Esophagus (tissue), 2 donors: ENCODE measurements around the gene TIMM29. TPM values are rescaled to one million over a fixed set of nuclear protein-coding genes. Genes with fewer than 3 reads are reported as not detected.
"Not testable (repeated sequence)": the region's sequence is repeated elsewhere in the genome, so short reads cannot be mapped to it uniquely, and the experiment has no call there.

Experiments used
- H3K27ac ChIP-seq, 2 donors: one replicate each; pipeline ENCODE4 v1.5.1; 2013; ENCODE audit warnings: low read depth in 2 of 2, mild to moderate bottlenecking in 2 of 2, inconsistent platforms in 1 of 2, low read length in 1 of 2, moderate library complexity in 1 of 2
- H3K27me3 ChIP-seq, 2 donors: one replicate each; pipeline ENCODE4 v1.6.1; 2013; ENCODE audit warnings: low read length in 2 of 2, control low read depth in 1 of 2, mild to moderate bottlenecking in 1 of 2; ENCODE audit not compliant: insufficient read depth in 2 of 2, control insufficient read depth in 1 of 2
- H3K36me3 ChIP-seq, 2 donors: one replicate each; pipeline ENCODE4 v1.6.1; 2013; ENCODE audit warnings: low read length in 1 of 2; ENCODE audit not compliant: control insufficient read depth in 2 of 2, insufficient read depth in 2 of 2
- H3K4me1 ChIP-seq, 2 donors: one replicate each; pipeline ENCODE4 v1.6.1; 2013; ENCODE audit warnings: low read length in 1 of 2; ENCODE audit not compliant: control insufficient read depth in 2 of 2, insufficient read depth in 2 of 2
- H3K4me3 ChIP-seq, 2 donors: one replicate each; pipeline ENCODE4 v1.5.1; 2013; ENCODE audit warnings: low read length in 2 of 2, mild to moderate bottlenecking in 2 of 2, low read depth in 1 of 2, moderate library complexity in 1 of 2
- H3K9me3 ChIP-seq, 2 donors: one replicate each; pipeline ENCODE4 v1.6.1; 2013; ENCODE audit warnings: mild to moderate bottlenecking in 2 of 2, low read depth in 1 of 2, low read length in 1 of 2, moderate library complexity in 1 of 2; ENCODE audit not compliant: control insufficient read depth in 2 of 2, insufficient read depth in 1 of 2
- WGBS, 2 donors: extraction: QIAGEN DNeasy Blood & Tissue Kit; methylation state at CpG; one replicate each; pipeline ENCODE4 v1.1.7; 2013; 5-methylcytosine and 5-hydroxymethylcytosine counted together
- polyA plus RNA-seq, 2 donors: library from polyadenylated mRNA; stranded (reverse); fragments of 200-250 nt; gene quantifications; one replicate each; pipeline ENCODE4 v1.2.3, GENCODE V29; 2013
- donor health status: healthy with polysubstance abuse.
- donor health status: Bipolar disorder and iron deficiency.

Gene TIMM29
- polyA plus RNA-seq, 2 donors = 14.1 to 16.7 TPM

DNA sequence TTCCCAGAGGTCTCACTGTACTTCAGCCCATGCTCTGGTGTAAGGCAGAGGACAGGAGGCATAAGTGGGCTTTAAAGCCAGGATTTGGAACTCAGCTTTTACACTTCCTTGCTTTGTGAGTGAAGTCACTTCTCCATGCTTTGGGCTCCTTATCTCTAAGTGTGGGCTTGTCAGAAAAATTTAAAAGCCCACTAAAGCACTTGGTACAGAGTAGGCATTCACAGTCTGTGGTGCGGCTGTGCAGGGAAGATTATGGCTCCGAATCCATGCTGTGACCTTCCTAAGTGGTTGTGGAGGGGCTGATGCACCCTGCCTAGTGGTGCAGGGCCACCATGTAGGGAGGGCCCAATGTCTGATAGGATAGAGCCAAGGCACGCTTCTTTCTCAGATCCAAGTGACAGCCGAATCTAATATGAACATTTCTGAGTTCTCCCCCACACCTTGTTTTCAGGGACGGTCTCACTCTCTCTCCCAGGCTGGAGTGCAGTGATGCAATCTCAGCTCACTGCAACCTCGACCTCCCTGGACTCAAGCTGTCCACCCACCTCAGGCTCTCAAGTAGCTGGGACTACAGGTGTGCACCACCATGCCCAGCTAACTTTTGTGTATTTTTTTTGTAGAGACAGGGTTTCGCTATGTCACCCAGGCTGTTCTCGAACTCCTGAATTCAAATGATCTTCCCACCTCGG lies 6.9 kb downstream of the TIMM29 start:
- Histone ChIP-seq H3K4me3 (no peak overlapping the region), H3K27ac (no peak overlapping the region), H3K27me3 (no peaks in the 10 kb centered on the region), H3K9me3 (no peaks in the 10 kb centered on the region), H3K36me3 (no peaks in the 10 kb centered on the region), H3K4me1 (no peaks in the 10 kb centered on the region)
- 91 to 94% methylated on average over 9 of the region's 9 CpGs for WGBS, 2 donors

DNA sequence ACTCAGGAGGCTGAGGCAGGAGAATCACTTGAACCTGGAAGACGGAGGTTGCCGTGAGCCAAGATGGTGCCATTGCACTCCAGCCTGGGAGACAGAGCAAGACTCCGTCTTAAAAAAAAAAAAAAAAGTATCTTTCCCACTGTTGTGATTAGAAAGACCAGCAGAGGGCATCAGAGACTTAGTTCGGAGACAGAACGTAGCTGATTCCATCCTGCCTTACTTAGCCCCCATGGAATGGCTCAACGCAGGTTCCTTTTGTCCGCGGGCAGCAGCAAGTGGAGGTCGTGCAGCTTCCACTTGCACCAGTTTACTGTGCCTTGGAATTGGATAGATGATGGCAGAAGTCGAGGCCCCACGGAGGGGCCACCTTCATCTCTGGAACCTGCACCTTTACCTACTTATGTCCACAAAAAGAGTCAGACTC lies 8.1 kb downstream of the TIMM29 start:
- Histone ChIP-seq H3K36me3 (no peaks in the 10 kb centered on the region), H3K27ac (no peak overlapping the region), H3K27me3 (no peaks in the 10 kb centered on the region), H3K4me1 (no peaks in the 10 kb centered on the region), H3K9me3 (no peaks in the 10 kb centered on the region), H3K4me3 (no peak overlapping the region)
- 1 to 4% methylated on average over 11 of the region's 11 CpGs for WGBS, 2 donors

DNA sequence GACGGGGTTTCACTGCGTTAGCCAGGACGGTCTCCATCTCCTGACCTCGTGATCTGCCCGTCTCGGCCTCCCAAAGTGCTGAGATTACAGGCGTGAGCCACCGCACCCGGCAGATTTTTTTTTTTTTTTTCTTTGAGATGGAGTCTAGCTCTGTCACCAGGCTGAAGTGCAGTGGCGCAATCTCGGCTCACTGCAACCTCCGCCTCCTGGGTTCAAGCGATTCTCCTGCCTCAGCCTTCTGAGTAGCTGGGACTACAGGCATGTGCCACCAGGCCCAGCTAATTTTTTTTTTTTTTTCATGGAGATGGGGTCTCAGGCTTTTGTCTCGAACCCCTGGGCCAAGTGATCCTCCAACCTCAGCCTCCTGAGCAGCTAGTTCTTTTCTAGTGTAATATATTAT lies 13.0 kb downstream of the TIMM29 start:
- not testable (repeated sequence) for H3K27ac ChIP-seq, H3K9me3 ChIP-seq, H3K27me3 ChIP-seq, H3K36me3 ChIP-seq, H3K4me1 ChIP-seq, H3K4me3 ChIP-seq
- 74 to 79% methylated on average over 13 to 14 of the region's 14 CpGs for WGBS, 2 donors

DNA sequence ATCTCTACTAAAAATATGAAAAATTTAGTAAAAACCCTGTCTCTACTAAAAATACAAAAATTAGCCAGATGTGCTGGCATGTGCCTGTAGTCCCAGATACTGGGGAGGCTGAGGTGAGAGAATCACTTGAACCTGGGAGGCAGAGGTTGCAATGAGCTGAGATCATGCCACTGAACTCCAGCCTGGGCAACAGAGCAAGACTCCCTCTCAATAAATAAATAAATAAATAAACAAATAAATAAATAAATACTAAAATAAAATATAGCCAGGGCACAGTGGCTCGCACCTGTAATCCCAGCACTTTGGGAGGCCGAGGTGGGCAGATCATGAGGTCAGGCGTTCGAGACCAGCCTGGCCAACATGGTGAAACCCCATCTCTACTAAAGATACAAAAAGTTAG lies 14.8 kb downstream of the TIMM29 start:
- H3K4me1 ChIP-seq, H3K27me3 ChIP-seq, H3K27ac ChIP-seq, H3K4me3 ChIP-seq, H3K9me3 ChIP-seq, H3K36me3 ChIP-seq: not testable (repeated sequence)
- WGBS, 2 donors = 80 to 92% methylated on average over 4 of the region's 4 CpGs

DNA sequence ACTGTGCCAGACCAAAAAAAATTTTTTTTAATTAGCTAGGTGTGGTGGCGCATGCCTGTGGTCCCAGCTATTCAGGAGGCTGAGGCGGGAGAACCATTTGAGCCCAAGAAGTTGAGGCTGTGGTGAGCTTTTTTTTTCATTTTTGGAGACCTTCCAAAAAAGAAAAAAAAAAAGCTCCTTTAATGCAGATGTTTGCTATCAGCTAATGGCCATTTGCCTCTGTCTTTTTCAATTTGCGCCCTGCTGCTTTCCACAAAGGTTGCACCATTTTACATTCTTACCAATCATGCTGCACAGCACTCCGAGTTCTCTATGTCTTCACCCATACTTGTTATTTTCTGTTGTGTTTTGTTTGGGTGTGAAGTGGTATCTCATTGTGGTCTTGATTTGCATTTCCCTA lies 16.7 kb downstream of the TIMM29 start:
- H3K36me3 ChIP-seq = no peaks in the 10 kb centered on the region
- H3K4me1 ChIP-seq = peaks cover 0 to 2% of the 10 kb centered on the region in 2 donors
- 89 to 90% methylated on average over 4 of the region's 4 CpGs for WGBS, 2 donors

DNA sequence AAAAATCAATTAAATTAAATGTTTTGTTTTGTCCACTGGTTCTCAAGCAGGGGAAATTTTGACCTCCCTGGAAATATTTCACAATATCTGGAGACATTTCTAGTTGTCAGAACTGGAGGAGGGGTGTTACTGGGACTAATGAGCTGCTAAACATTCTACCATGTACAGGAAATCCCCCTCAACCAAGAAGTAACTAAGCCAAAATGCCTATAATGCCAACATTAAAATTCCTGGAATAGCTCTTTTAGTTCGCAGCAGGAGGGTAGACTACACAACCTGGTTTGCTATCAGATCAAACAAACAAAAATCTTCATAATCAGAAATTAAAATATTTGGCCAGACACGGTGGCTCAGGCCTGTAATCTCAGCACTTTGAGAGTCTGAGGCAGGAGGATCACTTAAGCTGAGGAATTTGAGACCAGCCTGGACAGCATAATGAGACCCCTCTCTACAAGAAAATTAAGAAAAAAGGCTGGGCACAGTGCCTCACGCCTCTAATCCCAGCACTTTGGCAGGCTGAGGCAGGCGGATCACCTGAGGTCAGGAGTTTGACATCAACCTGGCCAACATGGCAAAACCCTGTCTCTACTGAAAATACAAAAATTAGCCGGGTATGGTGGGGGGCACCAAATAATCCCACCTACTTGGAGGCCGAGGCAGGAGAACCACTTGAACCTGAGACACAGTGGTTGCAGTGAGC lies 18.5 kb downstream of the TIMM29 start:
- H3K4me1 ChIP-seq = peaks cover 0 to 2% of the 10 kb centered on the region in 2 donors
- 48 to 60% methylated on average over 6 of the region's 6 CpGs for WGBS, 2 donors
- no peak overlapping the region for H3K4me3 ChIP-seq
- peak overlapping the region in 1 of 2 donors; percentile 15 for H3K27ac ChIP-seq
- no peaks in the 10 kb centered on the region for H3K27me3 ChIP-seq
- no peaks in the 10 kb centered on the region for H3K9me3 ChIP-seq
- no peaks in the 10 kb centered on the region for H3K36me3 ChIP-seq

More for the DNA sequence above, 16.7 kb downstream of the TIMM29 start:
- no peak overlapping the region for H3K4me3 ChIP-seq
- no peak overlapping the region for H3K27ac ChIP-seq
- H3K9me3 ChIP-seq = no peaks in the 10 kb centered on the region
- H3K27me3 ChIP-seq = no peaks in the 10 kb centered on the region

DNA sequence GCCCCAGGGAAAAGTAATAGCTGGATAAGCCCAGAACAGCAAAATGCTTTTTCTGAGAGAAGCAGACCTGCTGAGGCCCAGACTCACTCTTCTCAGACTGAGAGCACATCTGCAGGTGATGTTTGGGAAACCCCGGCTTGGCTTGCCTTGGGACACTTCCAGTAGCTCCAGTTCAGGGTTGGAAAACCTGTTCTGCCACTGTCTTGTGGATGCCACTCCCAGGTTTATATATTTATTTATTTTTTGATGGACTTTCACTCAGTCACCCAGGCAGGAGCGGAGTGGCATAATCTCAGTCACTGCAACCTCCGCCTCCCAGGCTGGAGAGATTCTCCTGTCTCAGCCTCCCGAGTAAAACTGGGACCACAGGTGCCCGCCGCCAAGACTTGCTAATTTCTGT lies 24.2 kb downstream of the TIMM29 start:
- no peaks in the 10 kb centered on the region for H3K9me3 ChIP-seq
- WGBS, 2 donors = 59 to 63% methylated on average over 6 of the region's 6 CpGs
- peaks cover 0 to under 1% of the 10 kb centered on the region in 2 donors for H3K4me1 ChIP-seq
- H3K36me3 ChIP-seq = no peaks in the 10 kb centered on the region
- H3K4me3 ChIP-seq = no peak overlapping the region
- no peaks in the 10 kb centered on the region for H3K27me3 ChIP-seq
- peak overlapping the region; percentile 74 to 84 for H3K27ac ChIP-seq

DNA sequence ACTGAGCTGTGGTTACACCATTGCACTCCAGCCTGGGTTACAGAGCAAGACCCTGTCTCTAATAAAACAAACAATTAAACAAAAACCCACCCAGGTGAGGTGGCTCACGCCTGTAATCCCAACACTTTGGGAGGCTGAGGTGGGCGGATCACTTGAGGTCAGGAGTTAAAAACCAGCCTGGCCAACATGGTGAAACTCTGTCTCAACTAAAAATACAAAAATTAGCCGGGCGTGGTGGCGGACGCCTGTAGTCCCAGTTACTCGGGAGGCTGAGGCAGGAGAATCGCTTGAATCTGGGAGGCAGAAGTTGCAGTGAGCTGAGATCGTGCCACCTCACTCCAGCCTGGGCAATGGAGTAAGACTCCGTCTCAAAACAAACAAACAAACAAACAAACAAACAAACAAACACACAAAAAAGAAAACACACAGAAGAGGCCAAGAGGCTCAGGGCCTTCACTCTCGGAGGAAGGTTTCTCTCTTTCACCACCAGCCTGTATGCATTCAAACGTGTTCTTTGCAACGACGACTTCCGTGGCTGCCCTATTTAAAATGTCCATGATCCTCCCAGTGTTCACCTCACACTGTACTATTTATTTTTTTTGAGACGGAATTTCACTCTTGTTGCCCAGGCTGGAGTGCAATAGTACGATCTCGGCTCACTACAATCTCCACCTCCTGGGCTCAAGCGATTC lies 30.8 kb downstream of the TIMM29 start:
- H3K36me3 ChIP-seq, H3K27ac ChIP-seq, H3K4me3 ChIP-seq, H3K4me1 ChIP-seq, H3K9me3 ChIP-seq, H3K27me3 ChIP-seq: not testable (repeated sequence)
- WGBS, 2 donors = 94 to 95% methylated on average over 19 of the region's 19 CpGs

DNA sequence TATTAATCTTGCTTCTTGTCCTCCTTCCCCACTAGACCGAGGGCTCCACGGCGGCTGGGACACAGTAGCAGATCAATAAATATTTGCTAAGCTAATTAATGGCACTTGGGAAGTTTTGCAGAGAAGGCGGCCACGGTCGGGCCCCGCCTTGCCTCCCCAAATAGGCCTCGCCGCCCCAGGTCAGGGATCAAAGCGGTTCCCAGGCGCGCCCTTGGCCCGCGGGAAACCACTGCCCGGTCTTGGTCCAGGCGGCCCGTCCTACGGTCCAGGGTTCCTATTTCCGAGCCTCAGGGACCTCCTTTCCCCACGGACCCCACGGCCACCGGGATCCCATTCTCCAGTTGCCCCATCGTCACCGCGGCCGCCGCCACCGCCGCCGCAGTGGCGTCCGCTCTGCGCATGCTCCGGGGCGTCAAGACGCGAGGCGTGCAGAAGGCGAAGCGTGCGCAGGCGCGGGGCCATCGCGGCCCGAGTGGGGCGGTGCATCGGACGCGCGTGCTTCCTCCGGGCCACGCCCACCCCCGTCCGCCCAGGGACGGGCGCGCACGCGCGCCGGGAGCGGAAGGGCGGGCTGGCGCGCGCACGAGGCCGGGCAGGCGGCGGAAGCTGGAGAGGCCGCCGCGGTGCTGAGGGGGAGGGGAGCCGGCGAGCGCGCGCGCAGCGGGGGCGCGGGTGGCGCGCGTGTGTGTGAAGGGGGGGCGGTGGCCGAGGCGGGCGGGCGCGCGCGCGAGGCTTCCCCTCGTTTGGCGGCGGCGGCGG lies 31.9 kb downstream of the TIMM29 start, which contains the start of gene SMARCA4:
Gene SMARCA4, plus strand, starts transcription at position 717 of the 759 bp plus-strand sequence. CDS start 23,122 bp downstream, outside the sequence.
- Histone ChIP-seq H3K4me1 (peaks cover 3 to 8% of the 10 kb centered on the region in 2 donors), H3K36me3 (no peaks in the 10 kb centered on the region), H3K27me3 (no peaks in the 10 kb centered on the region), H3K27ac (peak within 1 kb of the TSS; percentile 91 to 95), H3K4me3 (peak within 1 kb of the TSS; percentile 72 to 83), H3K9me3 (no peaks in the 10 kb centered on the region)
- 0% methylated on average over 67 to 100 of the region's 100 CpGs for WGBS, 2 donors
